NOMO-1 (cell line): Measurements from ENCODE around the gene RMRP.
A peak's percentile ranks its signal among the peaks of the same experiment; 100 is the strongest.

Experiments used
- DNase-seq, 2 experiments: peaks; one replicate each; lab custom pipeline; 2025; ENCODE audit not compliant: unreplicated experiment in 2 of 2; lab: John Stamatoyannopoulos, UW

Gene RMRP

GRCh38 chr9:35657546-35658136, at the start of gene RMRP:
Gene RMRP (minus strand): TSS chr9:35658019.
- DNase-seq = peak; percentile 99 to 100

GRCh38 chr9:35706951-35707350, 49.1 kb upstream of the RMRP start:
- no peak for DNase-seq

GRCh38 chr9:35705836-35706430, 48.1 kb upstream of the RMRP start:
- DNase-seq = no peak

GRCh38 chr9:35705372-35705771, 47.6 kb upstream of the RMRP start:
- no peak for DNase-seq

GRCh38 chr9:35703906-35704672, 46.3 kb upstream of the RMRP start:
- no peak for DNase-seq

GRCh38 chr9:35702696-35703095, 44.9 kb upstream of the RMRP start:
- DNase-seq = no peak

GRCh38 chr9:35700942-35701341, 43.1 kb upstream of the RMRP start:
- no peak for DNase-seq

GRCh38 chr9:35700031-35700430, 42.2 kb upstream of the RMRP start:
- DNase-seq = no peak

GRCh38 chr9:35698231-35698630, 40.4 kb upstream of the RMRP start:
- DNase-seq = no peak

GRCh38 chr9:35697486-35697885, 39.7 kb upstream of the RMRP start:
- DNase-seq = no peak

GRCh38 chr9:35696520-35697215, 38.8 kb upstream of the RMRP start:
- DNase-seq = peak; percentile 24 to 36

- DNase-seq = no peak
These were observed 38.2 kb upstream of the RMRP start for GRCh38 chr9:35695943-35696401.

- no peak for DNase-seq
These were observed 34.0 kb upstream of the RMRP start for GRCh38 chr9:35691757-35692301.

GRCh38 chr9:35691334-35691650, 33.5 kb upstream of the RMRP start:
- DNase-seq = peak; percentile 45 to 47

GRCh38 chr9:35690614-35691333, 33.0 kb upstream of the RMRP start:
- DNase-seq = peak; percentile 34 to 47

- DNase-seq = no peak
These were observed 32.4 kb upstream of the RMRP start for GRCh38 chr9:35690294-35690613.

GRCh38 chr9:35689542-35690293, 31.9 kb upstream of the RMRP start, which contains the start of gene TPM2:
Gene TPM2 (minus strand): TSS chr9:35689925. CDS start chr9:35689817, 108 bp downstream.
- DNase-seq = no peak

GRCh38 chr9:35688558-35689541, 31.0 kb upstream of the RMRP start:
- DNase-seq = peak; percentile 9 to 17
